ENCODE results near the gene ABLIM1.

GRCh38 chr10:114590993-114591392 lies 67.1 kb downstream of the ABLIM1 start:
- TF ChIP-seq, protein P1, sequence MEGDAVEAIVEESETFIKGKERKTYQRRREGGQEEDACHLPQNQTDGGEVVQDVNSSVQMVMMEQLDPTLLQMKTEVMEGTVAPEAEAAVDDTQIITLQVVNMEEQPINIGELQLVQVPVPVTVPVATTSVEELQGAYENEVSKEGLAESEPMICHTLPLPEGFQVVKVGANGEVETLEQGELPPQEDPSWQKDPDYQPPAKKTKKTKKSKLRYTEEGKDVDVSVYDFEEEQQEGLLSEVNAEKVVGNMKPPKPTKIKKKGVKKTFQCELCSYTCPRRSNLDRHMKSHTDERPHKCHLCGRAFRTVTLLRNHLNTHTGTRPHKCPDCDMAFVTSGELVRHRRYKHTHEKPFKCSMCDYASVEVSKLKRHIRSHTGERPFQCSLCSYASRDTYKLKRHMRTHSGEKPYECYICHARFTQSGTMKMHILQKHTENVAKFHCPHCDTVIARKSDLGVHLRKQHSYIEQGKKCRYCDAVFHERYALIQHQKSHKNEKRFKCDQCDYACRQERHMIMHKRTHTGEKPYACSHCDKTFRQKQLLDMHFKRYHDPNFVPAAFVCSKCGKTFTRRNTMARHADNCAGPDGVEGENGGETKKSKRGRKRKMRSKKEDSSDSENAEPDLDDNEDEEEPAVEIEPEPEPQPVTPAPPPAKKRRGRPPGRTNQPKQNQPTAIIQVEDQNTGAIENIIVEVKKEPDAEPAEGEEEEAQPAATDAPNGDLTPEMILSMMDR (IDR thresholded peaks at IDR 0.05): no peak
- TF ChIP-seq POLR2A (IDR thresholded peaks at IDR 0.05): no peak
